OCI-LY1 (cell line): ENCODE measurements around the gene ASS1.

Experiments used
- H2AFZ ChIP-seq: fragments of 200-600 bp; sonication (generic), shearing (Covaris generic); 2 replicates; pipeline ENCODE4 v1.6.0; 2014; ENCODE audit warnings: antibody characterized with exemption, mild to moderate bottlenecking, low read length
- H3F3A ChIP-seq: fragments of 200-600 bp; sonication (generic), shearing (Covaris generic); 2 replicates; pipeline ENCODE4 v1.6.0; 2014; ENCODE audit warnings: mild to moderate bottlenecking, antibody characterized with exemption, low read length, moderate library complexity; ENCODE audit not compliant: insufficient read depth
- H3K27ac ChIP-seq: fragments of 200-600 bp; sonication (generic); 2 replicates; pipeline ENCODE4 v1.5.1; 2014; ENCODE audit warnings: low read length, mixed run types, mild to moderate bottlenecking, low read depth; ENCODE audit not compliant: poor library complexity, severe bottlenecking
- H3K27me3 ChIP-seq: fragments of 200-600 bp; sonication (generic); 2 replicates; pipeline ENCODE4 v1.6.0; 2014; ENCODE audit warnings: antibody characterized with exemption, mild to moderate bottlenecking, low read length, moderate library complexity; ENCODE audit not compliant: insufficient read depth
- H3K36me3 ChIP-seq: fragments of 200-600 bp; sonication (generic); 2 replicates; pipeline ENCODE4 v1.6.1; 2014; ENCODE audit warnings: mild to moderate bottlenecking, antibody characterized with exemption, low read length, moderate library complexity, mixed read lengths; ENCODE audit not compliant: insufficient read depth
- H3K4me1 ChIP-seq: fragments of 200-600 bp; sonication (generic); 2 replicates; pipeline ENCODE4 v1.5.1; 2014; ENCODE audit warnings: mild to moderate bottlenecking, low read length, moderate library complexity; ENCODE audit not compliant: insufficient read depth, severe bottlenecking
- H3K4me2 ChIP-seq: fragments of 200-600 bp; sonication (generic), shearing (Covaris generic); 2 replicates; pipeline ENCODE4 v1.6.1; 2014; ENCODE audit warnings: low read length
- H3K4me3 ChIP-seq: fragments of 200-600 bp; sonication (generic); 2 replicates; pipeline ENCODE4 v1.5.1; 2014; ENCODE audit warnings: low read length, low read depth, mild to moderate bottlenecking, mixed read lengths; ENCODE audit not compliant: poor library complexity, severe bottlenecking
- H3K79me2 ChIP-seq: fragments of 200-600 bp; shearing (Covaris generic); 2 replicates; pipeline ENCODE4 v1.6.1; 2016; ENCODE audit warnings: mixed run types, low read length, mixed read lengths; ENCODE audit not compliant: insufficient read depth
- H3K9ac ChIP-seq: fragments of 200-600 bp; sonication (generic), shearing (Covaris generic); 2 replicates; pipeline ENCODE4 v1.6.1; 2014; ENCODE audit warnings: mild to moderate bottlenecking, low read length, mixed read lengths
- H3K9me2 ChIP-seq: fragments of 200-600 bp; sonication (generic), shearing (Covaris generic); 2 replicates; pipeline ENCODE4 v1.6.1; 2014; ENCODE audit warnings: low read depth, mild to moderate bottlenecking, low read length, mixed read lengths
- H3K9me3 ChIP-seq: fragments of 200-600 bp; shearing (Covaris generic); 2 replicates; pipeline ENCODE4 v1.6.1; 2014; ENCODE audit warnings: low read length, mixed read lengths
- H4K20me1 ChIP-seq: fragments of 200-600 bp; sonication (generic), shearing (Covaris generic); 2 replicates; pipeline ENCODE4 v1.6.0; 2016; ENCODE audit warnings: mild to moderate bottlenecking, low read length; ENCODE audit not compliant: insufficient read depth
- CTCF ChIP-seq: fragments of 200-600 bp; sonication (generic), shearing (Covaris generic); IDR thresholded peaks from 2 replicates; pipeline ENCODE4 v1.5.1; 2017; ENCODE audit warnings: mild to moderate bottlenecking, antibody characterized with exemption, low read length, moderate library complexity, mixed read lengths
- EZH2 ChIP-seq: fragments of 200-600 bp; sonication (generic), shearing (Covaris generic); IDR thresholded peaks from 2 replicates; pipeline ENCODE4 v1.8.0; 2017; ENCODE audit warnings: borderline replicate concordance, mixed run types, mild to moderate bottlenecking, antibody characterized with exemption, low read length, moderate library complexity, mixed read lengths

The ASS1 gene

GRCh38 chr9:130488621-130489330, 44.0 kb downstream of the ASS1 start:
- H3F3A ChIP-seq = no peaks in the 10 kb centered on the region
- no peaks in the 10 kb centered on the region for H4K20me1 ChIP-seq
- H2AFZ ChIP-seq = no peak overlapping the region
- no peaks in the 10 kb centered on the region for H3K9me2 ChIP-seq
- no peak overlapping the region for H3K27ac ChIP-seq
- TF ChIP-seq EZH2 = no peak
- no peak for TF ChIP-seq CTCF
- no peak overlapping the region for H3K4me3 ChIP-seq
- H3K36me3 ChIP-seq = no peaks in the 10 kb centered on the region
- H3K27me3 ChIP-seq = no peaks in the 10 kb centered on the region
- no peaks in the 10 kb centered on the region for H3K4me1 ChIP-seq
- H3K79me2 ChIP-seq = no peaks in the 10 kb centered on the region
- no peak overlapping the region for H3K4me2 ChIP-seq
- H3K9ac ChIP-seq = no peak overlapping the region
- no peaks in the 10 kb centered on the region for H3K9me3 ChIP-seq

GRCh38 chr9:130490981-130491380, 46.2 kb downstream of the ASS1 start:
- Histone ChIP-seq H3K79me2 (no peaks in the 10 kb centered on the region), H3F3A (no peaks in the 10 kb centered on the region), H3K27me3 (no peaks in the 10 kb centered on the region; the same call in 1 of the 2 replicates), H3K9ac (no peak overlapping the region), H4K20me1 (no peaks in the 10 kb centered on the region), H3K36me3 (no peaks in the 10 kb centered on the region; the same call in 1 of the 2 replicates), H3K4me3 (no peak overlapping the region), H3K9me3 (no peaks in the 10 kb centered on the region; the same call in 1 of the 2 replicates), H3K9me2 (no peaks in the 10 kb centered on the region), H2AFZ (no peak overlapping the region), H3K27ac (no peak overlapping the region), H3K4me2 (no peak overlapping the region), H3K4me1 (no peaks in the 10 kb centered on the region)
- TF ChIP-seq CTCF (no peak), EZH2 (no peak)

GRCh38 chr9:130491830-130492482, 47.2 kb downstream of the ASS1 start:
- no peaks in the 10 kb centered on the region for H3K79me2 ChIP-seq
- no peak overlapping the region for H3K4me2 ChIP-seq
- H4K20me1 ChIP-seq = no peaks in the 10 kb centered on the region
- H3K36me3 ChIP-seq = no peaks in the 10 kb centered on the region; the same call in 1 of the 2 replicates
- H3K9ac ChIP-seq = no peak overlapping the region
- H2AFZ ChIP-seq = no peak overlapping the region
- no peaks in the 10 kb centered on the region for H3F3A ChIP-seq
- no peaks in the 10 kb centered on the region; the same call in 1 of the 2 replicates for H3K9me3 ChIP-seq
- no peaks in the 10 kb centered on the region; the same call in 1 of the 2 replicates for H3K27me3 ChIP-seq
- no peaks in the 10 kb centered on the region for H3K4me1 ChIP-seq
- H3K4me3 ChIP-seq = no peak overlapping the region
- TF ChIP-seq EZH2 = no peak
- H3K9me2 ChIP-seq = no peaks in the 10 kb centered on the region
- no peak overlapping the region for H3K27ac ChIP-seq
